Activated naive CD4-positive, alpha-beta T cell treated with anti-CD3 and anti-CD28 coated beads, Interleukin-2, amount 10 ng/mL, durations not matched to agents 7 days and 5 days (primary cell): ENCODE data around the gene LBR.

Experiments
- CTCF ChIA-PET: fragments of 350-600 bp; sonication (Branson Sonifier 250); formaldehyde crosslinking; loops from one replicate; lab custom pipeline; 2021; ENCODE audit warnings: antibody characterized with exemption; lab: Charles Lee
- DNase-seq: peaks from one replicate; pipeline ENCODE4 v3.0.0-alpha.2; 2020
- H3K27ac Mint-ChIP-seq: one replicate; pipeline ENCODE4 v1.8.0; 2021; ENCODE audit warnings: mild to moderate bottlenecking, moderate library complexity, mixed read lengths
- H3K27me3 Mint-ChIP-seq: one replicate; pipeline ENCODE4 v1.8.0; 2021; ENCODE audit warnings: mild to moderate bottlenecking, mixed read lengths
- H3K36me3 Mint-ChIP-seq: one replicate; pipeline ENCODE4 v1.8.0; 2021; ENCODE audit warnings: mixed read lengths
- H3K4me1 Mint-ChIP-seq: one replicate; pipeline ENCODE4 v1.8.0; 2021; ENCODE audit warnings: mixed read lengths
- H3K4me3 Mint-ChIP-seq: one replicate; pipeline ENCODE4 v1.8.0; 2021; ENCODE audit warnings: mild to moderate bottlenecking, moderate library complexity, mixed read lengths
- H3K9me3 Mint-ChIP-seq: one replicate; pipeline ENCODE4 v1.8.0; 2021; ENCODE audit warnings: mixed read lengths

LBR gene

DNA sequence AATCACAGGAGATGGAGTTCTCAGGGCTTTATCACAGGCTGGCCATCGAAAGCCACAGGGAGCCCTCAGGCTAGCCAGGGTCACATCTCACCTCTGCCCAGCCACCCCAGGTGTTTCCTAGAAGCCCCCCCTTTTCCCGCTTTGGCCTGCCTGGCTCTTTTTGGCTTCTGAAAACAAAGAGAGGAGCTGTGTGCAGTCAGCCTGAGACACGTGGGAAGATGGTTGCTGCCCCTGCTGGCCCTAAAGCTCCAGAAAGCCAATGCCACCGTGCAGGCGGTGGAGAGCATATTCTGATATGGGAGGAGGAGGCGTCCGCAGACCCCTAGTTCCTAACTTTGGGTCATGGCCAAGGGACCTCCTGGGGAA, 18.7 kb upstream of the LBR start:
- Mint-ChIP-seq H3K36me3 (no peaks in the 10 kb centered on the region), H3K4me1 (peaks cover 78% of the 10 kb centered on the region), H3K27me3 (peaks cover 13% of the 10 kb centered on the region), H3K9me3 (no peaks in the 10 kb centered on the region), H3K4me3 (no peak overlapping the region), H3K27ac (peak overlapping the region; percentile 12)
- DNase-seq: no peak
- CTCF ChIA-PET: interaction anchor here (0.9 to 2.7 kb wide), 2 partner anchors 15 to 22 kb away, joined by 3 to 13 read pairs; no protein-coding TSS in a partner anchor

DNA sequence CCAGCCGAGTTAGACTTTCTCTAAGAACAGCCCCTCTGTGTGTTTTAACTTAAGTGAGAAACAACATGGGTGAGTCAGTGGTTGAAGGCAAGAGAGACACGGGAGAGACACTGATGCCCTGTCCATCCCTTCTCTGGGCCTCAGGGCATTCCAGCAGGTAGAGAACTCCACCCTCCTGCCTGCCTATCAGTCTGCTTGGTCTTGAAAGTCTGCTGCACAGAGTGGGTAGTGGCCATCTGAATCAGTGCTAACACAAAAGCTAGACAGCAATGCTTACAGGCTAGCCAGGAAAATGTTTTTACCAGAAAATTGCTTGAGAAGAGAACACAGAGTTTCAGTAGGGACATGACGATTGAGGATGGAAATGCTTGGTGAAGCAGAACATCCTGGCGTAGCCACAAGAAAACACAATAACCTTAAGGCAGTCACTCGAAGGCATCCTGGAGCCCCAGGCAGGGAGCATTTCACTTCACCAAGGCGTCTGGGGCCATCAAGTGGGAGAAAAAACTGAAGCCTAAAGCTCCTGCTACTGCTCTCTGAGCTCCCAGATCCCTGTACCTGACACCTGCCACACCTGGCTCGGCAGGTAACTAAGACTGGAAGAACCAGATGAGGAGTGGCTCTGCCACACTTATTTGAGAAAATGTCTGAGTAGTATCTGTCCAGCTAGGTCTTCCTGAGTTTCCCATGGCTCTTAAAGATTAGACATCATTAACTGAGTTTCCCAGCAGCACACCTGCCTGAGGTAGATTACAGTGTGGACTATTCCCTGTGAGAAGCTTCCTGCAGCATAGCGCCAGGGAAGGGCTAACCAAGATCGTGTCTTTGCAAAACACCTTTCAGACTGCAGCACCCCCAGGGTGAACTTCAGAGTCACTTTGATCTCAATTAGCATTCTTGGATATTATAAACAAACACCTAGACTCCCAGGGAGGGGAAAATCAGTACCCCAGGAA, 18.1 kb upstream of the LBR start:
- CTCF ChIA-PET: interaction anchor here (0.9 to 2.7 kb wide), 6 partner anchors 16 to 32 kb away, joined by 3 to 13 read pairs (median 8); no protein-coding TSS in a partner anchor
- H3K27ac Mint-ChIP-seq: peak overlapping the region; percentile 94
- H3K9me3 Mint-ChIP-seq: no peaks in the 10 kb centered on the region
- DNase-seq: peak; percentile 51
- H3K4me3 Mint-ChIP-seq: peak overlapping the region; percentile 45
- H3K4me1 Mint-ChIP-seq: peaks cover 81% of the 10 kb centered on the region
- H3K36me3 Mint-ChIP-seq: no peaks in the 10 kb centered on the region
- H3K27me3 Mint-ChIP-seq: peaks cover 13% of the 10 kb centered on the region

DNA sequence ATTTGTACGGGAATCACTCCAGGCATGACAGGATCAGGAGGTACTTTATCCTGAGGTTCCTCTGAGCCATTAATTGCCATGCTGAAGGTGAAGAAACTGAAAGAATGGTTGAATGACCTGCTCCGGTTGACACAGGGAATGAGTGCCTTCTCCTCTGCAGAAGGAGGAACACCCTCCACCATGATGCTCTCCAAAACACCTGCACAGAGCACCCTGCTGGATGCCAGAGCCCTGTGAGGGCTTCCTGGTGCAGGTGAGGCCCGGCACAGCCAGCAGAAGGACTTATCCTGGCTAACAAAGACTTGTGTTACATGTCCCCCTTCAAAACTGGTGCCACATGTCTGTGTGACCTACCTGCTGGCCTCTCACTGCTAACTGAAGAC, 14.3 kb upstream of the LBR start:
- peak overlapping the region; percentile 89 for H3K27ac Mint-ChIP-seq
- CTCF ChIA-PET: interaction anchor here (1.2 to 3.0 kb wide), 3 partner anchors 9 to 26 kb away, joined by 4 to 18 read pairs (median 10); partner anchors contain the start of gene LBR
- peaks cover 1% of the 10 kb centered on the region for H3K27me3 Mint-ChIP-seq
- peaks cover 65% of the 10 kb centered on the region for H3K4me1 Mint-ChIP-seq
- H3K4me3 Mint-ChIP-seq: peak overlapping the region; percentile 48
- DNase-seq: no peak
- no peaks in the 10 kb centered on the region for H3K9me3 Mint-ChIP-seq
- H3K36me3 Mint-ChIP-seq: no peaks in the 10 kb centered on the region

DNA sequence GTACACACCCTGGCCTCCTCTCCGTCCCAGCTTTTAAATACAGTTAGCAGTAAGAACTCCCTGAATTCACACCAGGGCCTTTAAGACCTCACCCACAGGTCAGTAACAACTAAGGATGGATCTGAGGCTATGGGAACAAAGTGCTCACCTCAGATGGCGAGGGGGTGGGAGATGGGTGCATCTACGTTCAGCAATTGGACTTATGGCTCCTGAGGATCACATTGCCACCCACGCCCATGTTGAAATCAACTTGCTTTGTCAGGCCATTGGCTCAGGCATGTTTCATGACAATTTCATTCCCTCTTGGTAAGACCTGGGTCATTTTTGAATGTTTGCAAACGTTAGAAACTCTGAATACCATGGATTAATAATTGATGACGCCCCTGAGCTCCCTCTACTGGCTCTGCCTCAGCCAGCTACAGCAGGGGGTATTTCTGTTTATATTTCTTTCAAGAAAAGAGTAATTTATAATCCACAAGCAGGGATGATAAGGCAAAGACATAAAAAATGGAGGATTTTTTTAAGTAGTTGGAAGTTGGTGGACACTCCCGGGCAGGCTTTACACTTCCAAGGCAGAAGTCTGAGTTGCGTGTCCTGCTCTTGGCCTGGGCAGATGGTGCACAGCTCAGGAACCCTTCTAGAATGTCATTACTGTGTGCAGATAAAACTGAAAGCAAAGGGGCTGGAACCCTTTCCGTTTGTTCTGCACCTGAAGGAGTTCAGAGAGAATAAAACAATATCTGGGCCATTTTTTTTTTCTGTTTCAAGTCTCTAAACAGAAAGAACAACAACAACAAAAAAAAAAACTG, 13.7 kb upstream of the LBR start:
- CTCF ChIA-PET: interaction anchor here (1.1 to 3.6 kb wide), 6 partner anchors 9 to 26 kb away, joined by 3 to 18 read pairs (median 7); partner anchors contain the start of gene LBR
- Mint-ChIP-seq H3K27ac (peak overlapping the region; percentile 89), H3K4me3 (peak overlapping the region; percentile 48), H3K9me3 (no peaks in the 10 kb centered on the region), H3K27me3 (peaks cover 3% of the 10 kb centered on the region), H3K36me3 (no peaks in the 10 kb centered on the region), H3K4me1 (peaks cover 62% of the 10 kb centered on the region)
- DNase-seq: peak; percentile 41

DNA sequence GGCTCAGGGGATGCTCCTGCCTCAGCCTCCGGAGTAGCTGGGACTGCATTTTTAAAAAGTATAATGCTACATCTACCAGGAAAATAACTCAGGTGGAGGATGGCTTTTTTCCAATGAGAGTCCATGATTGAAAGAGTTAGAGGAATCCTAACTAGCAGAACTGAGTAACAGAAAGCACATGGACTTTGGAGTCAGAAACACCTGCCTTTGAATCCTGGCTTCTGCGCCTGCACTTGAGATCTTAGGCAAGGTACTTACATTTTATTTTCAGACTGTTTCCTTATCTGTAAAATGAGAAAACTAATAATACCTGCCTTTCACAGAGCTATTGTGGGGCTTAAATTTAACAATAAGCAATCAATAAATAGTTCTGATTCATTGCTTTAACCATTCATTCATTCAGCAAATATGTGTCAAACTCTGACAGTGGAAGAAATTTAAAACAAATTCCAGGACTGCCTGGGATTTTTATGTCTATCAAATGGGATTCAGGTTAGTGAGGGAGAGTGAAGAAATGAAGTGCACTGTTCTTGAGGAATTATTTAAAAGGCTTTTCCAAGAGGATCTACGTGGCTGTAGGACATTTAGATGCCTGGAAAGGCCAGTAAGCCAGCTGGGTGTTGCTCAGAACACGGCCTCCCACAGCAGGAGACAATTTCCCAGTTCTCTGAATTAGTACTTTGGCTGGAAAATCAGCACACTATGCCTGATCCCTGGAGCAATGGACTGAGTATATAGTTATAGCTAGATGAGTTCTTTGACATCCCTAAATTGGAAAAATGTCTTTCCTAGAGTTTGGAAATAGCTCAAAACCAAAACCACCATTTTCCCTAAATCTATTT, 12.8 kb upstream of the LBR start:
- Mint-ChIP-seq H3K4me1 (peaks cover 55% of the 10 kb centered on the region), H3K27ac (no peak overlapping the region), H3K36me3 (no peaks in the 10 kb centered on the region), H3K27me3 (peaks cover 9% of the 10 kb centered on the region), H3K9me3 (no peaks in the 10 kb centered on the region), H3K4me3 (no peak overlapping the region)
- DNase-seq: no peak
- CTCF ChIA-PET: interaction anchor here (1.1 to 3.6 kb wide), 5 partner anchors 11 to 27 kb away, joined by 3 to 18 read pairs (median 10); partner anchors contain the start of gene LBR

DNA sequence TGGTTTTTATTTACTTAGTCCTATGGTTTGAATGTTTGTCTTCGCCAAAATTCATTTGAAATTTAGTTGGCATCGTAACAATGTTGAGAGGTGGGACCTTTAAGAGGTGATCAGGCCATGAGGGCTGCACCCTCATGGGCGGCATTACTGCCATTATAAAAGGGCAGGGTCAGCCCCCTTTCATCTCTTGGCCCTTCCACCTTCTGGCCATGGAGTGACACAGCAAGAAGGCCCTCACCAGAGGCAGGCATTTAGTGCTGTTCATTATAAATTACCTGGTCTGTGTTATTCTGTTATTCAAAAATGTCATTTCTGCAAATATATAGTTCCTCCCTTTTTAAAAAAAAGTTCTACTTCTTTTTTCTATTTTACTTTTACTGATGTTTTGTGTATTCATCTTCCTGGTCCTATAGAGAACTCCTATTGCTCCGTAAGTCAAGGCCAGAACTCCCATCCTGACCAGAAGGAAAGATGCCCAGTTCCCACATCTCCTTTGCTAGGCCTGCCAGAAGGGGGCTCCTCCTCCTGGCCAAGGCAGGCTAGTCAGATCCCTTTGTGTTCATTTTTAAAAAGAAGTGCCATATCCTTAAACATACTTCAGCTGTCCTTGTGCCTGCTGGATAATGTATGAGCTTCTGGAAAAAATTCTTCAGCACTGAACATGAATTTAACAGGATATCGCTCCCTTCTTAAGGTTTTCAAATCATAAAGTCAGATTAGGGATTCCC, 10.0 kb upstream of the LBR start:
- Mint-ChIP-seq H3K9me3 (no peaks in the 10 kb centered on the region), H3K27ac (no peak overlapping the region), H3K27me3 (peaks cover 21% of the 10 kb centered on the region), H3K36me3 (no peaks in the 10 kb centered on the region), H3K4me3 (no peak overlapping the region), H3K4me1 (peaks cover 30% of the 10 kb centered on the region)
- CTCF ChIA-PET: interaction anchor here (0.8 to 3.6 kb wide), 2 partner anchors 12 to 13 kb away, joined by 3 to 11 read pairs; no protein-coding TSS in a partner anchor
- no peak for DNase-seq

DNA sequence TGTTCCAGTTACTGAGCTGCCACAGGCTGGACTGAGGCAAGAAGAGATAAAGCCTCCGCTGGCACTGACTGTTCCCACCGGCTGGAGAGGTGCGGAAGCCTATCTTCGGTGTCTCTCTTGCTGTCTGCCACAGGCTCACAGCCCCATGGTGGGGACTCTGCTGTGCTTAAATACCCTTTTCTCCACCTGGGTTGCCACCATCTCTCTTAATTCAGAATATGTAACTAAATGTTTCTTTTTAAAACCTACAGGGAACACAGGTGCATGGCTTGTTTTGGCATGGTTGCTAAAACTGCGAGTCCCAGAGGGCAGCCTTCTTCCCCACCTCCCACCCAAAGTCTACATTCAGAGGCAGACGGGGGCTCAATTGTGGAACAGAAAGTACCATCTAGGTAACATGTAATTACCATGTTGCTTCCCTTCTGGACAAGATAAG, 8.1 kb upstream of the LBR start:
- no peaks in the 10 kb centered on the region for H3K36me3 Mint-ChIP-seq
- H3K27me3 Mint-ChIP-seq: peaks cover 25% of the 10 kb centered on the region
- H3K4me1 Mint-ChIP-seq: peaks cover 11% of the 10 kb centered on the region
- no peak overlapping the region for H3K4me3 Mint-ChIP-seq
- H3K9me3 Mint-ChIP-seq: peaks cover 7% of the 10 kb centered on the region
- no peak overlapping the region for H3K27ac Mint-ChIP-seq
- DNase-seq: no peak
- CTCF ChIA-PET: no interaction called here

DNA sequence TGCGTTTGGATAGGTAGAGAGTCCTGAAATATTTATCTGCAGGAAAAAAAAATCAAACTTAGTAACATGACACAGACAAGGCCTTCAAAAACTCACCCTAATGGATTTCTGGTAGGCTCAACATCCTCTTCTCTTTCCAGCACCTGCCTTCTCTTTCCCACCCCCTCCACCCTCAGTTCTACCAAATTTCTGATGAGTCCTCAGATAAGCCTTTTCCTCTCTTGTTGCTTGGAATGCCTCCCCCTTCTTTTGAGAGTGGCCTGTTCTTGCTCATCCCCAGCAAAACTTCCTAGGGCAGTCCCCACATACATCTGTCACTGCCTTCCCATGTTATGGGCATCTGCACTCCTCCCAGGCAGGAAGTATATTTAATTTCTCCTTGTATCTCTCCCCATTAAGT, 7.6 kb upstream of the LBR start:
- CTCF ChIA-PET: no interaction called here
- no peak overlapping the region for H3K27ac Mint-ChIP-seq
- H3K27me3 Mint-ChIP-seq: peaks cover 25% of the 10 kb centered on the region
- H3K9me3 Mint-ChIP-seq: peaks cover 7% of the 10 kb centered on the region
- peaks cover 11% of the 10 kb centered on the region for H3K4me1 Mint-ChIP-seq
- H3K36me3 Mint-ChIP-seq: no peaks in the 10 kb centered on the region
- no peak overlapping the region for H3K4me3 Mint-ChIP-seq
- no peak for DNase-seq

DNA sequence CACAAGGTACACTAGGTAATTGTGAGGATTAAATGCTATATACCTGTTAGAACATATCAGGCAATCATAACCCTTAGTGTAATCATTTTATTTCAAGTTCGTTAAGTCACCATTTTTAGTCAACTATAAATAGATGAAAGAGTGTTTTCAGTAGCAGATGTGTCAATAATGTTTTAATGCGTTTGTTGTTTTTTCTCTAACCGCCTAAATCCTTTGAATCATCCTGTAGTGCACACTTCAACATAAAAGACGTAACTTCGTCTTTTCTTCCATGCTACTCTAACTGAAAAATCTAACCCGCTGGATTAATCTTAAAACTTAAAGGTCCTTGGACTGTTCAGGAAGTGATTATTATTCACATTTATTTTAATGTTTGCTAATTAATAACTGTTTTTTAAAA, 7.2 kb upstream of the LBR start:
- Mint-ChIP-seq H3K36me3 (no peaks in the 10 kb centered on the region), H3K9me3 (peaks cover 7% of the 10 kb centered on the region), H3K4me1 (peaks cover 15% of the 10 kb centered on the region), H3K27ac (no peak overlapping the region), H3K27me3 (peaks cover 25% of the 10 kb centered on the region), H3K4me3 (no peak overlapping the region)
- CTCF ChIA-PET: no interaction called here
- DNase-seq: no peak

DNA sequence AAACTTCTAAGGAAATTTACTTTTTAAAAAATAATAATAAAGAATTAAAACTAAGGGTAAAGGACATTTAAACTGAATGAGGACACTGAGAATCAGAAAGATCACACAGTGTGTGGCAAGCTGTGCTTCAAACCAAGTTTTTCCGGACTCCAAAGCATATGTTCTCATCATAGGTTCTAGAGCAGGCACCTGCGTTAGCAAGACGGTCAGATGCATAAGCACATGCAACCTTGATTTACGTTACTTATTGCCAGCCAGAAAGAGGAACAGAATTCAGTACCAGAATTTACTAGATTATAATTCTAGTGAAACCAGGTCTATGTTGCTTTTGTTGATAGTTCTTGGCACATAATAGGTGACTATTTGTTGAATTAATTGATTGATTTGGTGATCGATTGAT, 6.2 kb upstream of the LBR start:
- H3K4me3 Mint-ChIP-seq: no peak overlapping the region
- DNase-seq: no peak
- peaks cover 7% of the 10 kb centered on the region for H3K9me3 Mint-ChIP-seq
- H3K36me3 Mint-ChIP-seq: no peaks in the 10 kb centered on the region
- H3K27me3 Mint-ChIP-seq: peaks cover 25% of the 10 kb centered on the region
- H3K4me1 Mint-ChIP-seq: peaks cover 23% of the 10 kb centered on the region
- CTCF ChIA-PET: no interaction called here
- no peak overlapping the region for H3K27ac Mint-ChIP-seq

DNA sequence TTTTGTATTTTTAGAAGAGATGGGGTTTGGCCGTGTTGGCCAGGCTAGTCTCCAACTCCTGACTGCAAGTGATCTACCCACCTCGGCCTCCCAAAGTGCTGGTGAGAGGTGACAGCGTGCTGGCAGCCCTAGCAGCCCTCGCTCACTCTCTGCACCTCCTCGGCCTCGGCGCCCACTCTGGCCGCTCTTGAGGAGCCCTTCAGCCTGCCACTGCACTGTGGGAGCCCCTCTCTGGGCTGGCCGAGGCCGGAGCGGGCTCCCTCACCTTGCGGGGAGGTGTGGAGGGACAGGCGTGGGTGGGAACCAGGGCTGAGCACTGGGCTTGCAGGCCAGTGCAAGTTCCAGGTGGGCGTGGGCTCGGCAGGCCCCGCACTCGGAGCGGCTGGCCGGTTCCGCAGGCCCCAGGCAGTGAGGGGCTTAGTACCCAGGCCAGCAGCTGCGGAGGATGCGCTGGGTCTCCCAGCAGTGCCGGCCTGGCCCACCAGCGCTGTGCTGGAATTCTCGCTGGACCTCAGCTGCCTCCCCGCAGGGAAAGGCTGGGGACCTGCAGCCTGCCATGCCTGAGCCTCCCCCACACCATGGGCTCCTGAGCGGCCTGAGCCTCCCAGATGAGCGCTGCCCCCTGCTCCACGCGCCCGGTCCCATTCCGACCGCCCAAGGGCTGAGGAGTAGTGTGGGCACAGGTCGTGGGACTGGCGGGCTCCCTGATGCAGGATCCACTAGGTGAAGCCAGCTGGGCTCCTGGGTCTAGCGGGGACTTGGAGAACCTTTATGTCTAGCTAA, 3.4 kb upstream of the LBR start:
- Mint-ChIP-seq H3K36me3 (peaks cover 4% of the 10 kb centered on the region), H3K27ac (no peak overlapping the region), H3K27me3 (peaks cover 22% of the 10 kb centered on the region), H3K4me1 (peaks cover 23% of the 10 kb centered on the region), H3K9me3 (peaks cover 7% of the 10 kb centered on the region), H3K4me3 (no peak overlapping the region)
- no peak for DNase-seq
- CTCF ChIA-PET: interaction anchor here (4.9 kb wide), 1 partner anchor 10 kb away, joined by 18 read pairs; no protein-coding TSS in a partner anchor

DNA sequence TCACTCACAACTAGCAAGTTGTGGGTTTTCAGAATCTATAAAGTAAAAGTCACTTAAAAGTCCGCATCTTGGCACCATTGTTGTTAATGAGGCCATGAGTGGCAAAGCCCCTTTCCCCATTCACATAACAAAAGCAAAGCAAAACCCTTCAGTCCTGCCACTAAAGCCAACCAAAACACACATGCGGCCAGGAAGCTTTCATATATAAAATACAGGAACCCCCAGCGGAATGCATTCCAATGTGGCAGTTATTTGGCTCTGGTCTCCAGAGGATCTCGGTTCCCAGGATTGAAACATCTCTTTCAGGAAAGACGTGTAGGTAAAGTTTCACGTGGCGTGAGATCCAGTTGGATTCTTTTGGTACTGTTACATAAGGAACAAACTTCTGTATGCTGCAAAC, 2.5 kb upstream of the LBR start:
- CTCF ChIA-PET: interaction anchor here (4.9 kb wide), 1 partner anchor 11 kb away, joined by 18 read pairs; no protein-coding TSS in a partner anchor
- H3K9me3 Mint-ChIP-seq: peaks cover 7% of the 10 kb centered on the region
- DNase-seq: no peak
- H3K4me3 Mint-ChIP-seq: no peak overlapping the region
- H3K4me1 Mint-ChIP-seq: peaks cover 29% of the 10 kb centered on the region
- no peak overlapping the region for H3K27ac Mint-ChIP-seq
- H3K27me3 Mint-ChIP-seq: peaks cover 14% of the 10 kb centered on the region
- H3K36me3 Mint-ChIP-seq: peaks cover 4% of the 10 kb centered on the region
